Breast epithelium (tissue), 3 donors: ENCODE measurements around the gene SNAP47.

Experiments
- CTCF ChIP-seq, 3 donors: fragments of 450-650 bp; IDR thresholded peaks; one replicate each; pipeline ENCODE4 v1.5.1; 2016 to 2017; ENCODE audit warnings: antibody characterized with exemption in 3 of 3, mild to moderate bottlenecking in 3 of 3, moderate library complexity in 3 of 3
- POLR2A ChIP-seq: fragments of 450-650 bp; IDR thresholded peaks from one replicate; pipeline ENCODE4 v1.6.1; 2016; ENCODE audit warnings: antibody characterized with exemption, mild to moderate bottlenecking, moderate library complexity
- POLR2AphosphoS5 ChIP-seq, 3 donors: sonication (generic); formaldehyde crosslinking; IDR thresholded peaks; one replicate each; pipeline ENCODE4 v1.6.1; 2017; ENCODE audit warnings: antibody characterized with exemption in 3 of 3

- TF ChIP-seq POLR2A (no peak), CTCF (IDR thresholded peaks at IDR 0.05) (no peak), POLR2AphosphoS5 (IDR thresholded peaks at IDR 0.05) (no peak)
These were observed 44.5 kb downstream of the SNAP47 start for GRCh38 chr1:227779685-227780084.
